ENCODE results near the gene IFI6. TPM values are rescaled to one million over a fixed set of nuclear protein-coding genes. Genes with fewer than 3 reads are reported as not detected.
"Not testable (repeated sequence)": the region's sequence is repeated elsewhere in the genome, so short reads cannot be mapped to it uniquely, and the experiment has no call there.

IFI6 gene
- total RNA-seq, 2 donors from 2014 or later = 96.9 to 188 TPM

- Histone ChIP-seq H3K27ac (no peak overlapping the region), H3K27me3 (replicated peaks; ENCODE audit: insufficient read depth) (no peaks in the 10 kb centered on the region), H3K4me1 (ENCODE audit: control insufficient read depth in 1 of 2, low read depth in 2 of 2) (no peaks in the 10 kb centered on the region), H3K4me3 (no peak overlapping the region), H3K9me3 (no peaks in the 10 kb centered on the region), H3K36me3 (no peaks in the 10 kb centered on the region)
- TF ChIP-seq CTCF (IDR thresholded peaks at IDR 0.05) = no peak
- no peak for DNase-seq (ENCODE audit: low spot score)
- no peak for ATAC-seq (ENCODE audit: insufficient number of reproducible peaks, low FRiP score, low read depth)
These were observed 41.2 kb upstream of the IFI6 start for GRCh38 chr1:27713139-27713725.

DNA sequence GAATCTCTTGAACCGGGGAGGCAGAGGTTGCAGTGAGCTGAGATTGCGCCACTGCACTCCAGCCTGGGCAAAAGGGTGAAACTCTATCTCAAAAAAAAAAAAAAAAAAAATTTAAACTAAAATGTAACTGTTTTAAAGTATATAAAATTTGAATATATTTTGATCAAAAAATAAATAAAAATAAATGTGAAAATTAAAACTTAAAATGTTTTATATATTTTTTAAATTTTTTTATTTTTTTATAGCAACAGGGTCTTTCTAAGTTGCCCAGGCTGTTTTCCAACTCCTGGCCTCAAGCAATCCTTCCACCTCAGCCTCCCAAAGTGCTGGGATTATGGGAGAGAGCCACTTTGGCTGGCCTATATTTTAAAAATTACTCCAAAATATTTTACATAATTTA is 38.6 kb upstream of the IFI6 start:
- no peaks in the 10 kb centered on the region for H3K27me3 ChIP-seq (replicated peaks; ENCODE audit: insufficient read depth)
- H3K4me1 ChIP-seq (ENCODE audit: control insufficient read depth in 1 of 2, low read depth in 2 of 2) = no peaks in the 10 kb centered on the region
- no peaks in the 10 kb centered on the region for H3K9me3 ChIP-seq
- DNase-seq (ENCODE audit: low spot score) (no peak), ATAC-seq (ENCODE audit: insufficient number of reproducible peaks, low FRiP score, low read depth) (no peak)
- no peak overlapping the region for H3K4me3 ChIP-seq
- H3K36me3 ChIP-seq = no peaks in the 10 kb centered on the region
- no peak overlapping the region for H3K27ac ChIP-seq
- no peak for TF ChIP-seq CTCF (IDR thresholded peaks at IDR 0.05)

- ATAC-seq (ENCODE audit: insufficient number of reproducible peaks, low FRiP score, low read depth) (no peak), DNase-seq (ENCODE audit: low spot score) (no peak)
- no peaks in the 10 kb centered on the region for H3K9me3 ChIP-seq
- no peaks in the 10 kb centered on the region for H3K4me1 ChIP-seq (ENCODE audit: control insufficient read depth in 1 of 2, low read depth in 2 of 2)
- H3K36me3 ChIP-seq = no peaks in the 10 kb centered on the region
- H3K27me3 ChIP-seq (replicated peaks; ENCODE audit: insufficient read depth) = no peaks in the 10 kb centered on the region
- no peak overlapping the region for H3K27ac ChIP-seq
- no peak for TF ChIP-seq CTCF (IDR thresholded peaks at IDR 0.05)
- no peak overlapping the region for H3K4me3 ChIP-seq
These were observed 33.6 kb upstream of the IFI6 start for GRCh38 chr1:27705545-27705944.

- H3K4me1 ChIP-seq (ENCODE audit: control insufficient read depth in 1 of 2, low read depth in 2 of 2) = no peaks in the 10 kb centered on the region
- H3K4me3 ChIP-seq = no peak overlapping the region
- no peaks in the 10 kb centered on the region for H3K36me3 ChIP-seq
- no peaks in the 10 kb centered on the region for H3K9me3 ChIP-seq
- DNase-seq (ENCODE audit: low spot score) (no peak), ATAC-seq (ENCODE audit: insufficient number of reproducible peaks, low FRiP score, low read depth) (no peak)
- H3K27me3 ChIP-seq (replicated peaks; ENCODE audit: insufficient read depth) = no peaks in the 10 kb centered on the region
- TF ChIP-seq CTCF (IDR thresholded peaks at IDR 0.05) = no peak
- H3K27ac ChIP-seq = no peak overlapping the region
These were observed 33.0 kb upstream of the IFI6 start for GRCh38 chr1:27704958-27705357.

- not testable (repeated sequence) for H3K36me3 ChIP-seq; H3K27me3 ChIP-seq (replicated peaks; ENCODE audit: insufficient read depth); DNase-seq (ENCODE audit: low spot score); ATAC-seq (ENCODE audit: insufficient number of reproducible peaks, low FRiP score, low read depth); H3K4me3 ChIP-seq; H3K4me1 ChIP-seq (ENCODE audit: control insufficient read depth in 1 of 2, low read depth in 2 of 2); H3K9me3 ChIP-seq; H3K27ac ChIP-seq
These were observed 24.8 kb upstream of the IFI6 start for GRCh38 chr1:27696835-27697234.

GRCh38 chr1:27690183-27690582 is 18.2 kb upstream of the IFI6 start:
- Histone ChIP-seq H3K36me3 (no peaks in the 10 kb centered on the region), H3K4me1 (ENCODE audit: control insufficient read depth in 1 of 2, low read depth in 2 of 2) (peaks cover 0 to 5% of the 10 kb centered on the region in 2 donors), H3K4me3 (no peak overlapping the region), H3K9me3 (no peaks in the 10 kb centered on the region), H3K27me3 (replicated peaks; ENCODE audit: insufficient read depth) (no peaks in the 10 kb centered on the region), H3K27ac (no peak overlapping the region)
- DNase-seq (ENCODE audit: low spot score) = no peak
- ATAC-seq (ENCODE audit: insufficient number of reproducible peaks, low FRiP score, low read depth) = no peak
- no peak for TF ChIP-seq CTCF (IDR thresholded peaks at IDR 0.05)

Measured in thoracic aorta (tissue), 2 donors.